AG04450 (cell line): ENCODE measurements around the gene LRIG1. TPM values are rescaled to one million over a fixed set of nuclear protein-coding genes. Genes with fewer than 3 reads are reported as not detected.
A peak's percentile ranks its signal among the peaks of the same experiment; 100 is the strongest.

ENCODE experiments used
- CTCF ChIA-PET: fragments of 300-600, 350-600 bp; formaldehyde crosslinking; extraction: SDS; loops from one replicate; lab custom pipeline; 2022; ENCODE audit warnings: antibody characterized with exemption, inconsistent platforms; lab: Charles Lee
- POLR2A ChIA-PET: fragments of 350-600 bp; formaldehyde crosslinking; extraction: SDS; loops from one replicate; lab custom pipeline; 2021; ENCODE audit warnings: antibody characterized with exemption, inconsistent platforms; lab: Yijun Ruan, JAX
- DNase-seq: peaks from one replicate; pipeline ENCODE4 v3.0.0-alpha.2; 2011; ENCODE audit warnings: low read depth, low spot score
- H3K27ac ChIP-seq: one replicate; pipeline ENCODE4 v1.5.1; 2012; ENCODE audit warnings: low read depth, low read length, control low read depth
- H3K27me3 ChIP-seq: one replicate; pipeline ENCODE4 v1.6.0; 2012; ENCODE audit warnings: low read length; ENCODE audit not compliant: control insufficient read depth, insufficient read depth
- H3K4me3 ChIP-seq: 2 replicates; pipeline ENCODE4 v1.5.1; 2011; ENCODE audit warnings: mild to moderate bottlenecking, low read depth, low read length, control low read depth
- H3K9me3 ChIP-seq: 2 replicates; pipeline ENCODE4 v1.5.1; 2012; ENCODE audit warnings: low read length; ENCODE audit not compliant: control insufficient read depth, insufficient read depth
- CTCF ChIP-seq: IDR thresholded peaks from 2 replicates; pipeline ENCODE4 v1.5.1; 2011; ENCODE audit warnings: low read depth, low read length, control low read depth, inconsistent platforms
- polyA plus RNA-seq: library from polyadenylated mRNA; depleted of rRNA; stranded (reverse); fragments of >200 nt; gene quantifications from 2 replicates; pipeline ENCODE4 v1.2.3, GENCODE V29; 2011

LRIG1 gene
- polyA plus RNA-seq, 1 experiment: 68.3 TPM

DNA sequence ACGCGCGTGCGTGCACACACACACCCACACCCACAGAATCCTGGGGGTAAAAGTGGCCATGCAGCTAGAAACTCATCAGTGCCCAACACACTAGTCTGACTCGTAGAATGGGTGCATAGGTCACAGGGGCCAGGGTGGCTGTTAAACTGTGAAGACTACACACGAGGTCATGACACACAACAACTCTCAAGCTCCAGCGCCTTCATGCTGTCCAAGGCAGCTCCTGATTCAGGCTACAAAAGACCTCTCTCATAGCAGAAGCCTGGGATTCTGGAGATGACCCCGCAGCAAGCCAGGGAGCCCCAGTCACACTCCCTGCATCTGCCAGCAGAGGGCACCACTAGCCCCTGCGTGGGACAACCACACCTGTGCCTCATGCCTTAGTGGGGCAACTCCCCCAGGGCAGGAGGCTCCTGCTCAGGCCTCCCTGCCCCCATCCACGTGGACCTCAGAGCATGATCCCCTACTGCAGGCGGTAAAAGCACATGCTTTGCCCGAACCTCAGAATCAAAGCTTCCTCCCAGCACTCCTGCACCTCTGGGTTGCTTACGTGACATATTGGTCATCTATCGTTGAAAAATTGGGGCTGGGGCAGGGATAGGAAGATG, 93.1 kb downstream of the LRIG1 start:
- ChIA-PET POLR2A (no interaction called here), CTCF (interaction anchor here (0.5 to 5.1 kb wide), 68 partner anchors 10 to 427 kb away, joined by 3 to 68 read pairs (median 4); no protein-coding TSS in a partner anchor)
- DNase-seq: no peak
- no peak overlapping the region for H3K4me3 ChIP-seq
- TF ChIP-seq CTCF: peak; percentile 82
- no peaks in the 10 kb centered on the region for H3K27me3 ChIP-seq
- H3K27ac ChIP-seq: no peak overlapping the region
- H3K9me3 ChIP-seq: peaks cover 4% of the 10 kb centered on the region; the same call in 1 of the 2 replicates

GRCh38 chr3:66406831-66407610, 93.8 kb downstream of the LRIG1 start:
- POLR2A ChIA-PET: no interaction called here
- peak overlapping the region; percentile 31 for H3K27ac ChIP-seq
- TF ChIP-seq CTCF: no peak

DNA sequence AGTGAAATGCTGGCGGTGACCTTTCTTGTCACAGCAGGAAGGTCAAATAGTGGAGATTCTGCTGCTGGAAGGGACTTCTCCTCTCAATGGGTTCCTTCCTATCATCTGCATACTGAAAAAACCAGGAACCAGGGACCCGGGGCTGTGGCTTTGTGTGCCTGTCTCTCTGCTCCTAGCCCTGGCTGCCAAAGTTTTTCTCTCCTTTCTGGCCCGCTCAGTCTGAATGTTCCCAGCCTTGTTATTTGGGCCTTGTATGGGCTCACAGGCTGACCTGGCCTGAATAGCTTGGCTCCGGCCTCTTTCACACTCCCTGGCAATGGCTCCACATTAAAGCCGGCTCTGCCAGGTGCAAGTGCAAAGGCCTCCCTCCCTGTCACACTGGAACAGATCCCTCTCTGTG, 94.7 kb downstream of the LRIG1 start:
- Histone ChIP-seq H3K9me3 (peaks cover 4% of the 10 kb centered on the region; the same call in 1 of the 2 replicates), H3K27me3 (no peaks in the 10 kb centered on the region), H3K27ac (peak overlapping the region; percentile 47), H3K4me3 (no peak overlapping the region)
- DNase-seq: no peak
- POLR2A ChIA-PET: no interaction called here
- CTCF ChIA-PET: interaction anchor here (1.2 to 5.1 kb wide), 6 partner anchors 9 to 411 kb away, joined by 4 to 68 read pairs (median 16); no protein-coding TSS in a partner anchor
- no peak for TF ChIP-seq CTCF

More at GRCh38 chr3:66406831-66407610, 93.8 kb downstream of the LRIG1 start:
- CTCF ChIA-PET: interaction anchor here (0.5 to 5.1 kb wide), 49 partner anchors 10 to 427 kb away, joined by 3 to 68 read pairs (median 5); no protein-coding TSS in a partner anchor
- no peak overlapping the region for H3K4me3 ChIP-seq
- DNase-seq: no peak
- H3K27me3 ChIP-seq: no peaks in the 10 kb centered on the region
- H3K9me3 ChIP-seq: peaks cover 4% of the 10 kb centered on the region; the same call in 1 of the 2 replicates

- H3K4me3 ChIP-seq: no peak overlapping the region
- H3K9me3 ChIP-seq: peaks cover 4% of the 10 kb centered on the region; the same call in 1 of the 2 replicates
- no peak for TF ChIP-seq CTCF
- DNase-seq: peak; percentile 64
- no peaks in the 10 kb centered on the region for H3K27me3 ChIP-seq
- ChIA-PET CTCF (interaction anchor here (1.2 to 3.2 kb wide), 3 partner anchors 11 to 128 kb away, joined by 3 to 27 read pairs (median 4); no protein-coding TSS in a partner anchor), POLR2A (no interaction called here)
- peak overlapping the region; percentile 47 for H3K27ac ChIP-seq
Measured at GRCh38 chr3:66405701-66406091, 95.1 kb downstream of the LRIG1 start.
